ENCODE measurements around the gene LDLRAD2.

GRCh38 chr1:21811875-21812305 is at the start of gene LDLRAD2:
- TF ChIP-seq L3MBTL2 (conservative IDR thresholded peaks at IDR 0.05) (no peak), HDGF (IDR thresholded peaks at IDR 0.05; ENCODE audit: borderline replicate concordance) (no peak), ARNT (IDR thresholded peaks at IDR 0.05) (no peak), FOXM1 (IDR thresholded peaks at IDR 0.05; ENCODE audit: borderline replicate concordance) (no peak), LEF1 (IDR thresholded peaks at IDR 0.05; ENCODE audit: borderline replicate concordance) (no peak), CTBP1 (IDR thresholded peaks at IDR 0.05; ENCODE audit: borderline replicate concordance) (no peak), FOXA1 (IDR thresholded peaks at IDR 0.05) (no peak), FOXK2 (IDR thresholded peaks at IDR 0.05) (no peak), BHLHE40 (IDR thresholded peaks at IDR 0.05; ENCODE audit: borderline replicate concordance) (no peak), ZNF384 (IDR thresholded peaks at IDR 0.05) (no peak), SUZ12 (IDR thresholded peaks at IDR 0.05) (no peak), SP1 (IDR thresholded peaks at IDR 0.05) (no peak), ELF4 (IDR thresholded peaks at IDR 0.05) (no peak)
